ENCODE results near the gene LRRC59.

- TF ChIP-seq CTCF (IDR thresholded peaks at IDR 0.05) (no peak), ZNF532 (CRISPR knock-in tag; IDR thresholded peaks at IDR 0.05; ENCODE audit: borderline replicate concordance) (no peak), TEAD1 (CRISPR knock-in tag; IDR thresholded peaks at IDR 0.05) (no peak)
Observed at GRCh38 chr17:50375858-50376538, 21.3 kb downstream of the LRRC59 start.
